GM18907 (cell line): ENCODE data around the gene TMEM158.

ENCODE experiments used
- ATAC-seq: cut with Tn5 transposase; IDR thresholded peaks from one replicate; pipeline ENCODE4 v1.9.1; 2021; ENCODE audit warnings: mild to moderate bottlenecking, moderate library complexity; ENCODE audit not compliant: unreplicated experiment

Gene TMEM158

DNA sequence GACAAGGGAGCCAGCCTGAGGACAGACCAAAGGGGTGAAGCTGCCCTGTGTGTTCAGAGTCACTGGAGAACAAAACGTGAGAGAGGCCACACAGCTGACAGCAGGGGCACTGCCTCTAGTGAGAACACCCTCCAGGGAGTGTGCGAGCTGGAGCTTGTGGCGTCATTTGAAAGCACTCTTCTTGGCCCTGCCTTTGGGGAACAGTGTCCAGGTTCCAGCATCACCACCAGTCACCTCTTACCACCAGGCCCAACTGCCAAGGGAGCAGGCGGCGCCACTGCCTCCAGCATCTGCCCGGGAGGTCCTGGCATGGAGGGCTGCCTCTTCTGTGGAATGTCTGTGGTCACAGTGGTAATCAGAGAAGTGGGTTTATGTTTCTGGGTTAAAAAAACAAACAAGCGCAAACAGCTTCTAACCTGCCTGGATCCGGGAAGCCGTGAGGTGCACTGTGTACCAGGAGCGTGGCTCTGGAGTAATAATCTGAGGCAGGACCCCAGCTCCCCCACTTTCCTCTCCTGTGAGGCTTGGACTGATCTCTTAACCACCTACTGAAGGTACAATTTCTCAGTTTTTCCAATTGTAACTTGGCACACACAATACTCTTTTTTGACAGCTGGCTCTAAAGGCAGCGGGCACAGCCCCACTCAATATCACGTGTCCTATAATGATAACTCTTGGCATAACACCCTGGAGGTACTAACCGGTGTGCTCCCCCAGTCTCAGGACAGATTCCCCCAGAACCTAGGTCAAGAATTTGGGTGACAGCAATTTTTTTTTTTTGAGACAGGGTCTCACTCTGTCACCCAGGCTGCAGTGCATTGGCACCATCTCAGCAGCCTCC, 47.7 kb downstream of the TMEM158 start:
- ATAC-seq, result no peak

DNA sequence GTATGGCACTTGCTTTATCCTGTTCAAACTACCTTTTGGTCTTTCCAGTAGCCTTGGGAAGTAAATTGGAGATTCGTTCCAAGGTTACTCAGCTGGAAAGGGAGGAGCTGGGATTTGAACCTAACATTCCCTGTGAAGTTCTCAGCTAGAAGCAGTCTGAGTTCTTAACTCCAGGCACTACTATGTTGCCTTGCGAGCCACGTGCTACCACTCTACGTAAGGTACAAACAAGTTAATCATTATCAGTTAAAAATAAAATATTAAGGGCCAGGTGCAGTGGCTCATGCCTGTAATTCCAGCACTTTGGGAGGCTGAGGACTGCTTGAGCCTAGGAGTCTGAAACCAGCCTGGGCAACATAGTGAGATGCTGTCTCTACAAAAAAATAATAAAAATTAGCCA, 49.2 kb downstream of the TMEM158 start:
- ATAC-seq, result no peak
